Urinary bladder (tissue), 4 donors: ENCODE results near the gene MATR3. TPM values are rescaled to one million over a fixed set of nuclear protein-coding genes. Genes with fewer than 3 reads are reported as not detected.

Experiments used
- DNase-seq: peaks from one replicate; pipeline ENCODE4 v3.0.0-alpha.2; 2015; ENCODE audit errors: extremely low spot score
- H3K27ac ChIP-seq: one replicate; pipeline ENCODE4 v1.5.1; 2013; ENCODE audit warnings: low read depth, mild to moderate bottlenecking, moderate library complexity
- H3K36me3 ChIP-seq: one replicate; pipeline ENCODE4 v1.6.1; 2013; ENCODE audit warnings: mild to moderate bottlenecking, moderate library complexity; ENCODE audit not compliant: insufficient read depth
- H3K4me1 ChIP-seq: one replicate; pipeline ENCODE4 v1.6.1; 2013; ENCODE audit warnings: mild to moderate bottlenecking, moderate library complexity; ENCODE audit not compliant: insufficient read depth
- H3K4me3 ChIP-seq: one replicate; pipeline ENCODE4 v1.5.1; 2013; ENCODE audit warnings: low read depth, low read length
- WGBS: extraction: QIAGEN DNeasy Blood & Tissue Kit; methylation state at CpG from one replicate; pipeline ENCODE4 v1.1.7; 2013; 5-methylcytosine and 5-hydroxymethylcytosine counted together
- polyA plus RNA-seq: library from polyadenylated mRNA; stranded (reverse); fragments of 200-250 nt; gene quantifications from one replicate; pipeline ENCODE4 v1.2.3, GENCODE V29; 2013
- total RNA-seq: library from RNA; depleted of rRNA; stranded (reverse); fragments of >200 nt; gene quantifications from one replicate; pipeline ENCODE4 v1.2.3, GENCODE V29; 2014
- donor health status: healthy with polysubstance abuse.
- donor health status: healthy.

Gene MATR3
- total and polyA plus RNA-seq, 2 donors = 163 to 454 TPM

GRCh38 chr5:139277171-139277570, 16.4 kb upstream of the MATR3 start:
- H3K36me3 ChIP-seq = peaks cover 2% of the 10 kb centered on the region
- H3K4me1 ChIP-seq = peaks cover 1% of the 10 kb centered on the region
- H3K4me3 ChIP-seq = no peak overlapping the region
- WGBS = 62% methylated on average over 5 of the region's 5 CpGs
- H3K27ac ChIP-seq = no peak overlapping the region
- no peak for DNase-seq

GRCh38 chr5:139278540-139279274, 14.8 kb upstream of the MATR3 start:
- WGBS = 94% methylated on average over 6 of the region's 6 CpGs
- no peak for DNase-seq
- H3K4me1 ChIP-seq = peaks cover 1% of the 10 kb centered on the region
- no peak overlapping the region for H3K27ac ChIP-seq
- peaks cover 4% of the 10 kb centered on the region for H3K36me3 ChIP-seq
- no peak overlapping the region for H3K4me3 ChIP-seq

GRCh38 chr5:139282197-139282557, 11.4 kb upstream of the MATR3 start:
- no peak for DNase-seq
- peaks cover 1% of the 10 kb centered on the region for H3K4me1 ChIP-seq
- H3K27ac ChIP-seq = no peak overlapping the region
- no peak overlapping the region for H3K4me3 ChIP-seq
- H3K36me3 ChIP-seq = peaks cover 4% of the 10 kb centered on the region

GRCh38 chr5:139283252-139284166, 10.0 kb upstream of the MATR3 start:
- 43% methylated on average over 3 of the region's 3 CpGs for WGBS
- no peak for DNase-seq
- H3K4me3 ChIP-seq = no peak overlapping the region
- peaks cover 3% of the 10 kb centered on the region for H3K36me3 ChIP-seq
- H3K4me1 ChIP-seq = peaks cover 1% of the 10 kb centered on the region
- H3K27ac ChIP-seq = no peak overlapping the region

GRCh38 chr5:139284295-139284694, 9.2 kb upstream of the MATR3 start:
- Histone ChIP-seq H3K4me3 (no peak overlapping the region), H3K36me3 (peaks cover 3% of the 10 kb centered on the region), H3K4me1 (peaks cover 1% of the 10 kb centered on the region), H3K27ac (no peak overlapping the region)
- no peak for DNase-seq
- WGBS = 91% methylated on average over 8 of the region's 8 CpGs

GRCh38 chr5:139285651-139286392, 7.7 kb upstream of the MATR3 start:
- WGBS = 92% methylated on average over 3 of the region's 3 CpGs
- Histone ChIP-seq H3K4me1 (peaks cover 1% of the 10 kb centered on the region), H3K27ac (no peak overlapping the region), H3K36me3 (peaks cover 3% of the 10 kb centered on the region), H3K4me3 (no peak overlapping the region)
- no peak for DNase-seq

- no peaks in the 10 kb centered on the region for H3K4me1 ChIP-seq
- no peak overlapping the region for H3K27ac ChIP-seq
- H3K4me3 ChIP-seq = no peak overlapping the region
- H3K36me3 ChIP-seq = peaks cover 3% of the 10 kb centered on the region
- WGBS = 67% methylated on average over 10 of the region's 10 CpGs
- DNase-seq = no peak
These were observed 5.5 kb upstream of the MATR3 start for GRCh38 chr5:139287890-139288635.

- H3K36me3 ChIP-seq = no peaks in the 10 kb centered on the region
- no peak overlapping the region for H3K4me3 ChIP-seq
- H3K4me1 ChIP-seq = no peaks in the 10 kb centered on the region
- H3K27ac ChIP-seq = no peak overlapping the region
- 96% methylated on average over 2 of the region's 2 CpGs for WGBS
- no peak for DNase-seq
These were observed 2.5 kb upstream of the MATR3 start for GRCh38 chr5:139291051-139291450.

- no peaks in the 10 kb centered on the region for H3K4me1 ChIP-seq
- no peaks in the 10 kb centered on the region for H3K36me3 ChIP-seq
- DNase-seq = no peak
- 25% methylated on average over 11 of the region's 11 CpGs for WGBS
- peak overlapping the region; percentile 79 for H3K27ac ChIP-seq
- H3K4me3 ChIP-seq = peak overlapping the region; percentile 84
These were observed 386 bp upstream of the MATR3 start for GRCh38 chr5:139293202-139293506.

- Histone ChIP-seq H3K4me3 (peak overlapping the region; percentile 84), H3K4me1 (peaks cover 6% of the 10 kb centered on the region), H3K27ac (peak overlapping the region; percentile 100), H3K36me3 (no peaks in the 10 kb centered on the region)
- no peak for DNase-seq
- under 1% methylated on average over 48 of the region's 48 CpGs for WGBS
These were observed 1.0 kb downstream of the MATR3 start for GRCh38 chr5:139294374-139295165.

- no peak for DNase-seq
- 32% methylated on average over 16 of the region's 16 CpGs for WGBS
- Histone ChIP-seq H3K36me3 (no peaks in the 10 kb centered on the region), H3K4me1 (peaks cover 6% of the 10 kb centered on the region), H3K27ac (peak overlapping the region; percentile 67), H3K4me3 (peak overlapping the region; percentile 84)
These were observed 2.0 kb downstream of the MATR3 start for GRCh38 chr5:139295346-139296057.

- DNase-seq = no peak
- no peaks in the 10 kb centered on the region for H3K36me3 ChIP-seq
- H3K27ac ChIP-seq = no peak overlapping the region
- WGBS = 54% methylated on average over 6 of the region's 6 CpGs
- peaks cover 6% of the 10 kb centered on the region for H3K4me1 ChIP-seq
- H3K4me3 ChIP-seq = no peak overlapping the region
These were observed 2.7 kb downstream of the MATR3 start for GRCh38 chr5:139296198-139296597.
